HG02759 (cell line): ENCODE data around the gene EFS.

ENCODE experiments used
- ATAC-seq: cut with Tn5 transposase; IDR thresholded peaks from one replicate; pipeline ENCODE4 v1.9.1; 2021; ENCODE audit warnings: mild to moderate bottlenecking, moderate library complexity; ENCODE audit not compliant: unreplicated experiment

EFS gene, protein sequence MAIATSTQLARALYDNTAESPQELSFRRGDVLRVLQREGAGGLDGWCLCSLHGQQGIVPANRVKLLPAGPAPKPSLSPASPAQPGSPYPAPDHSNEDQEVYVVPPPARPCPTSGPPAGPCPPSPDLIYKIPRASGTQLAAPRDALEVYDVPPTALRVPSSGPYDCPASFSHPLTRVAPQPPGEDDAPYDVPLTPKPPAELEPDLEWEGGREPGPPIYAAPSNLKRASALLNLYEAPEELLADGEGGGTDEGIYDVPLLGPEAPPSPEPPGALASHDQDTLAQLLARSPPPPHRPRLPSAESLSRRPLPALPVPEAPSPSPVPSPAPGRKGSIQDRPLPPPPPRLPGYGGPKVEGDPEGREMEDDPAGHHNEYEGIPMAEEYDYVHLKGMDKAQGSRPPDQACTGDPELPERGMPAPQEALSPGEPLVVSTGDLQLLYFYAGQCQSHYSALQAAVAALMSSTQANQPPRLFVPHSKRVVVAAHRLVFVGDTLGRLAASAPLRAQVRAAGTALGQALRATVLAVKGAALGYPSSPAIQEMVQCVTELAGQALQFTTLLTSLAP

DNA sequence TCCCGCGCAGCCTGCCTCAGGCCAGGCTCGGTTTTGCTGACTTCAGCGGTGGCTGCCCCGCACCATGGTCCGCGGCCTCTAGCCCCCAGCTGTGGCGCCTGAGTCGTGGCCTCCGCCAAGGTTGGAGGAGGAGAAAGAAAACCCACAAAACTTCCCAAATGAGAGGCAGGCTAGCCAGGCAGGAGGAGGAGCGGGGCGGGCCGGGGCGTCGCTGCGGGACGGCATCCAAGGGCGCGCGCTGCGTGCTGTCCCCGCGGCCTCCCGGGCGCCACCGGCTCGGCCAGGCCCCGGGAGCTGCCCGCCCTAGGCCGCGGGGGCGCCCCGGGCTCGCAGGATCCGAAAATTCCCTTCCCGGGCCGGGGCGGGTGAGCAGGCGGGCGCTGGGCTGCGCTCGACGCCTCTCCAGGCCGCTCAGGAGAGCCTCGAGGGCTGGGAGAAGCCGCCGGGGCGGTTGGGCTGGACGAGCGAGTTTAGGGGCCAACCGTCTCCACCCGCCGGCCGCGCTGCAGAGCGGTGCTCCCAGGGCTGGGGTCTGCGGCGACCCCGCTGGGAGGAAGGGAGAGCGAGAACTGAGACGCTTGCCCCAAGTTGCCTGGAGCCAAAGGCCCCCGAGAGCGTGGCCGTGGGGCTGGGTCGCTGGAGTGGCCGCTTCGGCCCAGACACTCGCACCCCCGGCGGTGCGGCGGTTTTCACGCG lies at the start of gene EFS:
EFS (minus strand) TSS at position 137 of the 696 bp plus-strand sequence. CDS start 147 bp downstream, outside the sequence.
- no peak for ATAC-seq

- ATAC-seq: no peak
These were observed 49.3 kb upstream of the EFS start for GRCh38 chr14:23414254-23414653.

GRCh38 chr14:23413681-23414080 lies 48.7 kb upstream of the EFS start:
- no peak for ATAC-seq

DNA sequence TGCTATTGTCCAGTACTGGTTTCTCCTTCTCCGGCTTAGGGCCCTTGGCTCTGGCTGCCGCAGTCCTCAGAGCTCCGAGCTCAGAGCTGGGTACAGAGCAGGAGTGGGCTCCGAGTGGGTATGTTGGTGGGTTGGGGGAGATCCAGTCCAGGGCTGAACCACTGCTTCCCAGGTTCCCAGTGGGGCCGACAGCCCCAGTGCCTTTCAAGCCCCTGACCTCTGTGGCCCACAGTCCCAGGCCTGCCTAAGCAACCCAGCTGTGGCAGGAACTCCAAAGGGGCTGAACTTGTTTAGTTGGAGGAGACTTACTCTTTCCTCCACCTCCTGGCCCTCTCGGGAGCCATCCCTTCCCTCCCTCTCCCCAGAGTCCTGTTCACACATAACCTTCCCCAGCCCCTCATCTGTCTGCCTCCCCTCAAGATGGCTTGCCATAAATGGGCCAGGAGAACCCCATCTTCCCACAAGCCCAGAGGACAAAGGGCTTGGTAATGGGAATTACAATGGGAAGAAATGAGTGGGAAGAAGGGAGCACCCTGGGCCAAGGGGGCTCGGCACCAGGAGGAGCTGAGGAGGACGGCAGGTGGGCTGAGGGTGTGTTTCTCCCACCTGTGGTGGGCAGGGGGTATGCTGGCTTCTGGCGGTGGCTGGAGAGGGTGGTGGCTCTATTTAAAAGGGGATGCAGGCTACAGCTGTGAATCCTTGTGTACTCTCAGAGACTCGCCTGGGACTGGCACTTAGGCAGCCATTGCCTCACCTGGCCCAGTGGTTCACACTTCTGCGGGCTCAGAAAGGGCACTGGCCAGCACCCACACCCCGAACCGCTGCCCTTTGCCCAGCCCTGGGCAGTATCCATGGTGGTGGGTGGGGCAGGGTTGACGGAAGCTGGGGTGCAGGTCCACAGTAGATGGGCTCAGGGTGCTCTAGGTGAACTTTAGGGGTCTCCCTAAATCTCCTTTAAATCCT lies 46.9 kb upstream of the EFS start:
- no peak for ATAC-seq

GRCh38 chr14:23409966-23410635 lies 45.1 kb upstream of the EFS start:
- no peak for ATAC-seq

DNA sequence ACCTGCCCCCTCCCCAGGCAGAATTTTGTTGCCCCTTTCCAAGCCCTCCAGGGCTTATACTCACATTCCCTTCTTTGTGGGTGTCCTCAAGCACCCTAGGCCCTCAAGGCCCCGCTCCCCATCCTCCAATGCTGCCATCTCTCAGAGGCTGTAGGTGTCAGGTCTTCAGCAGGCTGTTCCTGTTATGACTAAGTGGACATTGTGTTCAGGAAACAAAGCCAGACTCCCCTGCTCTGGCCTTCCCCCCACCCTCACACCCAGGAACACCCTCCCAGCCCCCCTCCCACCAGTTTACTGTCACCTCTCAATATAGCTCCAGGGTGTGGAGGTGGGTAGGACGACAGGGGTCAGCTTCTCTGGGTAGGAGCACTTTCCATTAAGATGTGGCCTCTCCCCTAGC lies 44.5 kb upstream of the EFS start:
- no peak for ATAC-seq

GRCh38 chr14:23408307-23408630 lies 43.3 kb upstream of the EFS start:
- no peak for ATAC-seq

DNA sequence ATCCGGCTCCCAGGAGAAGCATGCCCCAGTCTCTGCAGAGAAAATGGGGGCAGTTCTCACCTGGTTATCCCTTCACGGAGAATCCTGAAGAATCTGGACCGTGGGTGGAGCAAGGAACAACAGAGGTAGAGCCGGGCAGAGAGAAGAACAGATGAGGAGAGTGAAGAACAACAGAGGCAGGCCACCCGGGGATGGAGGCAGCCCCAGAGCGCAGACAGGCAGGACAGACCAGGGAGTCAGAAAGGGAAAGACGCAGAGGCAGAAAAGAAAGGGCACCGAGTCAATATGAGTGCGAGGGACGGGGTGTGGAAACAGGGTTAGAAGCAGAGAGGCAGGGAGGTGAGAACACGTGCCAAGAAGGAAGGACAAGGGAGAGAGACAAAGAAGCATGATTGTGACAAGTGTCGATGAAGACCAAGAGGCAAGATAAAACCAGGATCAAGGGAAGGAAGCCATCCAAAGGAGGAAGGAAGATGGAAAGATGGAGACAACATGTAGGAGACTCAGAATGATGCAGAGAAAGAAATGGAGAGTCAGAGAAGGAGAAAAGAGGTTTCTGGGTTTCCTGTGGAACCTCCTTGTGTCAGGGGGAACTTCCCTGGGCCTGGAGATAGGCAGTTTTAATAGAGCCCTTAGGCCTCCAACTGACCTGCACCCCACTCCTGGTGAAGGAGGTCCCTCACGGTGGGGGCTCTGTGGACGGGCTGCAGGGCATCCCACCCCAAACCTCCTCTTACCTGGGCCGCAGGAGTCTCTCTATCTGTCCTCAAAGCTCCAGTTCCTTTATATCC lies 42.7 kb upstream of the EFS start, which contains the start of gene MYH6:
MYH6 (minus strand) TSS at position 758 of the 791 bp plus-strand sequence. CDS start 1,050 bp downstream, outside the sequence.
- ATAC-seq: no peak

DNA sequence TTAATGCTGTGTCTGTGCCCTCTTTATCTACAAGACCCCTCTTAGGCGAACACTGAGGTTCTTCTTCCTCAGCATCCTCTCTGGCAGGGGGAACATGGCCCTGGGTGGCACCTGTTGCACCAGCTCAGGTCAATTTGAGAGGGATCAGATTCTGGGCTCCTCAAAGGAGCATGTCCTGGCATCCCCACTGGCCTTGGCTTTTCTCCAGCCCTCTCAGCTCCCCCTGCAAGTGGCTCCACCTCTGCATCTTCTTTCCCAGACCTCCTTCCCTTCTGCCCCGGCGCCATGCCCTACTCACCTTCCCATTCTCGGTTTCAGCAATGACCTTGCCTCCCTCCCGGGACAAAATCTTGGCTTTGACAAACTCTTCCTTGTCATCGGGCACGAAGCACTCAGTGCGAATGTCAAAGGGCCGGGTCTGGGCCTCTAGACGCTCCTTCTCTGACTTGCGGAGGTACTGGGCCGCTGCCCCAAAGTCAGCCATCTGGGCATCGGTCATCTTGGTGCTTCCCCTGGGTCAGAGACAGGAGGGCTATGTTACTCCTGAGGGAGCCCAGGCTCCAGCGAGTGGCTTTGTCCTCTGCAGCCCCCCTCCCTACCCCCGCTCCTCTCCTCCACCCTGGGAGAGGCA lies 41.9 kb upstream of the EFS start:
- ATAC-seq: no peak

- no peak for ATAC-seq
These were observed 41.3 kb upstream of the EFS start for GRCh38 chr14:23406244-23406643.

GRCh38 chr14:23405516-23406025 lies 40.6 kb upstream of the EFS start:
- no peak for ATAC-seq

GRCh38 chr14:23405096-23405495 lies 40.1 kb upstream of the EFS start:
- no peak for ATAC-seq

DNA sequence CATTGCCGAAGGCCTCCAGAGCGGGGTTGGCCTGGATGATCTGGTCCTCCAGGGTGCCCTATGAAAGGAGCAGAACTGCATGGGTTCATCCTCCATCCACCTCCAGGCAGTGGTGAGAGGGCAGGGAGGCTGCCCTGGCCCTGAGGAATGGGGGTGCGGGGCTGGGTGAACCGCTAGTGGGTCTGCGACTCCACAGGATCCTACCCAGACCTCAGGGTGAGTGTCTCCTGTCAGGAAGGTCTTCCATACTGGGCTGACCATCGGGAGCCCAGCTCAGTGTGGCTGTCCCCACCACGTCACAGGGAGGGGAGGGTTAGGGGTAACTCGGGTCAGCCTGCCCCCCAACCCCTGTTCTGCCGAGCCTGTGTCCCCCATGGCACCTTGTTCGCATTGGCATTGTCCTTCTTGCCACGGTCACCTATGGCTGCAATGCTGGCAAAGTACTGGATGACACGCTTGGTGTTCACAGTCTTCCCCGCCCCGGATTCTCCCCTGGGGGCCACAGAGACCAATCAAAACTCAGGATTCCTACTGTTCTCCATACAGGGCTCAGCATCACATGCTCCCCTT lies 39.4 kb upstream of the EFS start:
- ATAC-seq: no peak

DNA sequence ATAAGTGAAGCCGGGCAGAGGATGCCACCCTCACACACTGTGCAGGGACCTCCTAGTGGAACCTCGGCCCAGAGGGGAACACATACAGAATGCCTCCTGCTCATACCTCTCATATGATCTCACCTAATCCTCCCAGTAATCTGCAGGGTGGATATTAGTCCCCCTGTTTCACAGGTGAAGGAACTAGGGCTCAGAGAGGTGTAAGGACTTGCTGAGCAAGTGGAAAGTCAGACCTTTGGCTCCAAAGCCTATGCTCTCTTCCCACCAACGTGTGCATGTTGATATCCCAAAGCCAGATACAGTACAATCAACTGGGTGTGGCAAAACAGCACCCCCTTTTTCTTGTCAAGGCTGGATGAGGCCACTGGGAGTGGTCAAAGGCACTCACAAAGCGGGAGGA lies 38.9 kb upstream of the EFS start:
- ATAC-seq: no peak

DNA sequence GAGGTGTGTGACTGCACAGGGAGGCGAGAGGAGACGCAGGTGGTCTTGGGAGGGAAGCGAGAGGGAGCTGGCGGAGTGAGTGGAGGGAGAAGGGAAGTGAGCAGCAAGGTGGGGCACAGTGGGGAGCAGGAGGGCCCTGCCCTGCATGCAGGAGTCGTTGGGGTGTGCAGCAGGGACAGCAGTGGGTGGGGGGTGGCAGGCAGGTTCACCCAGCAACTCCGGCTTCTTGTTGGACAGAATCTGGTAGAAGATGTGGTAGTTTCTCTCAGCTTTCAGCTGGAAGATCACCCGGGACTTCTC lies 38.1 kb upstream of the EFS start:
- no peak for ATAC-seq

DNA sequence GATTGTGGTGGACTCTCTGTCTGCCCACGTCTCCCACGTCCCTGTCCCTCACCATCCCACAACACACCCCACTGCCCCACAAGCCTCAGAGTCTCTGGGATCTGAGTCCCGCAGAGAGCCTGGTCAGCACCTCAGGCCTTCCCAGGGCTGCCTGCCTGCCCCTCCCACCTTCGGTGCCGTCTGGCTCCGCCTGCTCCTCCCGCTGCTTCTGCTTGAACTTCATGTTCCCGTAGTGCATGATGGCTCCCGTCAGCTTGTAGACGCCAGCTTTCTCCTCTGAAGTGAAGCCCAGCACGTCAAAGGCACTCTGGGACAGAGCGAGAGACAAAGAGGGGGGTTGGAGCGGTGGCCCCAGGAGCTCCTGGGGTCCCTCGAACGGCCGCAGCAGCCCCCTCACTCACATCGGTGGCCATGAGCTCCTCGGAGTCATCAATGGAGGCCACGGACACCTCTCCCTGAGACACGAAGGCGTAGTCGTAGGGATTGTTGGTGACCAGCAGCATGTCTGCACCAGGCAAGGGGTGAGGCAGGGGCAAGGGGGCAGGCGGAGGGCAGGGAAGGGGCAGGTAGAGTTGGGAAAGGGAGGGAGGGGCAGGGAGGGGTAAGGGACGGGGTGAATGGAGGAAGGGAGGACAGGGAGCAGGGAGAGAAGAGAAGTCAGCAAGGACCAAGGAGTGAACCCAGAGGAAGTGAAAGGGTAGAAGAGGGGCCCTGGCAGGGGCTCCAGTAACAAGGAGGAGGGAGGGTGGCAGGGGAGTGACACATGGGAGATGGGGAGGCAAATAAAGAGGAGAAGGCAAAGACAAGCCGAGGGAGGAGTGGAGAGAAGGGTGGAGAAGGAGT lies 37.5 kb upstream of the EFS start:
- no peak for ATAC-seq

- ATAC-seq: no peak
These were observed 36.3 kb upstream of the EFS start for GRCh38 chr14:23401291-23401690.
